HG02943 (cell line): ENCODE data around the gene ROGDI.

Experiments used
- ATAC-seq: cut with Tn5 transposase; IDR thresholded peaks from one replicate; pipeline ENCODE4 v1.9.1; 2021; ENCODE audit warnings: mild to moderate bottlenecking, low read depth, moderate library complexity; ENCODE audit not compliant: unreplicated experiment

Gene ROGDI

GRCh38 chr16:4801962-4802658 is at the start of gene ROGDI:
Gene ROGDI, minus strand, starts transcription at chr16:4802633. Its CDS starts 62 bp downstream, at chr16:4802571.
- ATAC-seq, result peak; percentile 45

GRCh38 chr16:4850211-4850610 is 47.8 kb upstream of the ROGDI start:
- no peak for ATAC-seq

GRCh38 chr16:4847774-4848587 is 45.5 kb upstream of the ROGDI start:
- peak; percentile 22 for ATAC-seq

- peak; percentile 88 for ATAC-seq
Observed at GRCh38 chr16:4846901-4847773, 44.7 kb upstream of the ROGDI start, which contains the start of the genes GLYR1 and UBN1. Gene GLYR1, minus strand, starts transcription at chr16:4847288. Its CDS starts 23 bp downstream, at chr16:4847265. Gene UBN1, plus strand, starts transcription at chr16:4847481. Its CDS starts 5,437 bp downstream, at chr16:4852918.

GRCh38 chr16:4846503-4846900 is 44.1 kb upstream of the ROGDI start:
- peak; percentile 31 for ATAC-seq

GRCh38 chr16:4840984-4841383 is 38.6 kb upstream of the ROGDI start:
- no peak for ATAC-seq

- no peak for ATAC-seq
Observed at GRCh38 chr16:4839942-4840341, 37.5 kb upstream of the ROGDI start.

GRCh38 chr16:4837733-4838501 is 35.5 kb upstream of the ROGDI start:
- ATAC-seq, result no peak

GRCh38 chr16:4836727-4837126 is 34.3 kb upstream of the ROGDI start:
- no peak for ATAC-seq

GRCh38 chr16:4833584-4833983 is 31.2 kb upstream of the ROGDI start:
- ATAC-seq, result no peak

- no peak for ATAC-seq
Observed at GRCh38 chr16:4832698-4833343, 30.4 kb upstream of the ROGDI start.

GRCh38 chr16:4831616-4832015 is 29.2 kb upstream of the ROGDI start:
- ATAC-seq, result no peak

GRCh38 chr16:4830408-4830807 is 28.0 kb upstream of the ROGDI start:
- no peak for ATAC-seq

- no peak for ATAC-seq
Observed at GRCh38 chr16:4828567-4829321, 26.3 kb upstream of the ROGDI start.

GRCh38 chr16:4826980-4827379 is 24.5 kb upstream of the ROGDI start:
- ATAC-seq, result no peak

GRCh38 chr16:4826526-4826925 is 24.1 kb upstream of the ROGDI start:
- no peak for ATAC-seq

GRCh38 chr16:4825196-4825595 is 22.8 kb upstream of the ROGDI start:
- no peak for ATAC-seq

- no peak for ATAC-seq
Observed at GRCh38 chr16:4820652-4821051, 18.2 kb upstream of the ROGDI start.
